ENCODE results near the gene CTNNA3.
"Not testable (repeated sequence)": the region's sequence is repeated elsewhere in the genome, so short reads cannot be mapped to it uniquely, and the experiment has no call there.

The CTNNA3 gene

GRCh38 chr10:67221939-67222494 lies 474.0 kb downstream of the CTNNA3 start:
- Histone ChIP-seq H3K27ac (ENCODE audit: insufficient read depth, low read length, poor library complexity, severe bottlenecking) (no peak overlapping the region), H3K27me3 (replicated peaks; ENCODE audit: control insufficient read depth, insufficient read depth, low read length, poor library complexity, severe bottlenecking) (no peaks in the 10 kb centered on the region), H3K9me3 (ENCODE audit: control insufficient read depth, low read length) (no peaks in the 10 kb centered on the region), H3K36me3 (ENCODE audit: control insufficient read depth, insufficient read depth, low read length) (no peaks in the 10 kb centered on the region), H3K4me1 (ENCODE audit: control insufficient read depth, insufficient read depth, low read length, poor library complexity, severe bottlenecking) (no peaks in the 10 kb centered on the region), H3K4me3 (ENCODE audit: insufficient read depth, low read depth, low read length, poor library complexity, severe bottlenecking) (no peak overlapping the region)
- DNase-seq, result no peak

- no peak for DNase-seq
- Histone ChIP-seq H3K4me1 (ENCODE audit: control insufficient read depth, insufficient read depth, low read length, poor library complexity, severe bottlenecking) (no peaks in the 10 kb centered on the region), H3K27ac (ENCODE audit: insufficient read depth, low read length, poor library complexity, severe bottlenecking) (no peak overlapping the region), H3K27me3 (replicated peaks; ENCODE audit: control insufficient read depth, insufficient read depth, low read length, poor library complexity, severe bottlenecking) (no peaks in the 10 kb centered on the region), H3K9me3 (ENCODE audit: control insufficient read depth, low read length) (no peaks in the 10 kb centered on the region), H3K36me3 (ENCODE audit: control insufficient read depth, insufficient read depth, low read length) (no peaks in the 10 kb centered on the region), H3K4me3 (ENCODE audit: insufficient read depth, low read depth, low read length, poor library complexity, severe bottlenecking) (no peak overlapping the region)
Measured at GRCh38 chr10:67211680-67212079, 484.3 kb downstream of the CTNNA3 start.

GRCh38 chr10:67207923-67208322 lies 488.1 kb downstream of the CTNNA3 start:
- H3K9me3 ChIP-seq (ENCODE audit: control insufficient read depth, low read length); DNase-seq; H3K27ac ChIP-seq (ENCODE audit: insufficient read depth, low read length, poor library complexity, severe bottlenecking); H3K36me3 ChIP-seq (ENCODE audit: control insufficient read depth, insufficient read depth, low read length); H3K27me3 ChIP-seq (replicated peaks; ENCODE audit: control insufficient read depth, insufficient read depth, low read length, poor library complexity, severe bottlenecking); H3K4me3 ChIP-seq (ENCODE audit: insufficient read depth, low read depth, low read length, poor library complexity, severe bottlenecking); H3K4me1 ChIP-seq (ENCODE audit: control insufficient read depth, insufficient read depth, low read length, poor library complexity, severe bottlenecking): not testable (repeated sequence)

GRCh38 chr10:67200913-67201564 lies 495.0 kb downstream of the CTNNA3 start:
- Histone ChIP-seq H3K36me3 (ENCODE audit: control insufficient read depth, insufficient read depth, low read length) (no peaks in the 10 kb centered on the region), H3K27ac (ENCODE audit: insufficient read depth, low read length, poor library complexity, severe bottlenecking) (no peak overlapping the region), H3K27me3 (replicated peaks; ENCODE audit: control insufficient read depth, insufficient read depth, low read length, poor library complexity, severe bottlenecking) (no peaks in the 10 kb centered on the region), H3K4me1 (ENCODE audit: control insufficient read depth, insufficient read depth, low read length, poor library complexity, severe bottlenecking) (no peaks in the 10 kb centered on the region), H3K4me3 (ENCODE audit: insufficient read depth, low read depth, low read length, poor library complexity, severe bottlenecking) (no peak overlapping the region), H3K9me3 (ENCODE audit: control insufficient read depth, low read length) (no peaks in the 10 kb centered on the region)
- DNase-seq, result no peak

GRCh38 chr10:67175354-67175753 lies 520.6 kb downstream of the CTNNA3 start:
- DNase-seq, result no peak
- H3K4me3 ChIP-seq (ENCODE audit: insufficient read depth, low read depth, low read length, poor library complexity, severe bottlenecking), result no peak overlapping the region
- H3K9me3 ChIP-seq (ENCODE audit: control insufficient read depth, low read length), result no peaks in the 10 kb centered on the region
- no peaks in the 10 kb centered on the region for H3K4me1 ChIP-seq (ENCODE audit: control insufficient read depth, insufficient read depth, low read length, poor library complexity, severe bottlenecking)
- no peak overlapping the region for H3K27ac ChIP-seq (ENCODE audit: insufficient read depth, low read length, poor library complexity, severe bottlenecking)
- no peaks in the 10 kb centered on the region for H3K36me3 ChIP-seq (ENCODE audit: control insufficient read depth, insufficient read depth, low read length)
- H3K27me3 ChIP-seq (replicated peaks; ENCODE audit: control insufficient read depth, insufficient read depth, low read length, poor library complexity, severe bottlenecking), result no peaks in the 10 kb centered on the region

GRCh38 chr10:67173787-67174186 lies 522.2 kb downstream of the CTNNA3 start:
- H3K9me3 ChIP-seq (ENCODE audit: control insufficient read depth, low read length), result no peaks in the 10 kb centered on the region
- no peaks in the 10 kb centered on the region for H3K36me3 ChIP-seq (ENCODE audit: control insufficient read depth, insufficient read depth, low read length)
- H3K4me1 ChIP-seq (ENCODE audit: control insufficient read depth, insufficient read depth, low read length, poor library complexity, severe bottlenecking), result no peaks in the 10 kb centered on the region
- no peak for DNase-seq
- H3K27ac ChIP-seq (ENCODE audit: insufficient read depth, low read length, poor library complexity, severe bottlenecking), result no peak overlapping the region
- H3K27me3 ChIP-seq (replicated peaks; ENCODE audit: control insufficient read depth, insufficient read depth, low read length, poor library complexity, severe bottlenecking), result no peaks in the 10 kb centered on the region
- H3K4me3 ChIP-seq (ENCODE audit: insufficient read depth, low read depth, low read length, poor library complexity, severe bottlenecking), result no peak overlapping the region

GRCh38 chr10:67171970-67172369 lies 524.0 kb downstream of the CTNNA3 start:
- no peak overlapping the region for H3K27ac ChIP-seq (ENCODE audit: insufficient read depth, low read length, poor library complexity, severe bottlenecking)
- H3K36me3 ChIP-seq (ENCODE audit: control insufficient read depth, insufficient read depth, low read length), result no peaks in the 10 kb centered on the region
- DNase-seq, result no peak
- H3K4me3 ChIP-seq (ENCODE audit: insufficient read depth, low read depth, low read length, poor library complexity, severe bottlenecking), result no peak overlapping the region
- H3K27me3 ChIP-seq (replicated peaks; ENCODE audit: control insufficient read depth, insufficient read depth, low read length, poor library complexity, severe bottlenecking), result no peaks in the 10 kb centered on the region
- no peaks in the 10 kb centered on the region for H3K9me3 ChIP-seq (ENCODE audit: control insufficient read depth, low read length)
- no peaks in the 10 kb centered on the region for H3K4me1 ChIP-seq (ENCODE audit: control insufficient read depth, insufficient read depth, low read length, poor library complexity, severe bottlenecking)

GRCh38 chr10:67156239-67156638 lies 539.8 kb downstream of the CTNNA3 start:
- no peaks in the 10 kb centered on the region for H3K36me3 ChIP-seq (ENCODE audit: control insufficient read depth, insufficient read depth, low read length)
- no peaks in the 10 kb centered on the region for H3K4me1 ChIP-seq (ENCODE audit: control insufficient read depth, insufficient read depth, low read length, poor library complexity, severe bottlenecking)
- no peak for DNase-seq
- no peaks in the 10 kb centered on the region for H3K27me3 ChIP-seq (replicated peaks; ENCODE audit: control insufficient read depth, insufficient read depth, low read length, poor library complexity, severe bottlenecking)
- no peak overlapping the region for H3K27ac ChIP-seq (ENCODE audit: insufficient read depth, low read length, poor library complexity, severe bottlenecking)
- H3K4me3 ChIP-seq (ENCODE audit: insufficient read depth, low read depth, low read length, poor library complexity, severe bottlenecking), result no peak overlapping the region
- H3K9me3 ChIP-seq (ENCODE audit: control insufficient read depth, low read length), result no peaks in the 10 kb centered on the region

- no peaks in the 10 kb centered on the region for H3K27me3 ChIP-seq (replicated peaks; ENCODE audit: control insufficient read depth, insufficient read depth, low read length, poor library complexity, severe bottlenecking)
- no peaks in the 10 kb centered on the region for H3K9me3 ChIP-seq (ENCODE audit: control insufficient read depth, low read length)
- no peak for DNase-seq
- H3K36me3 ChIP-seq (ENCODE audit: control insufficient read depth, insufficient read depth, low read length), result no peaks in the 10 kb centered on the region
- no peak overlapping the region for H3K27ac ChIP-seq (ENCODE audit: insufficient read depth, low read length, poor library complexity, severe bottlenecking)
- no peak overlapping the region for H3K4me3 ChIP-seq (ENCODE audit: insufficient read depth, low read depth, low read length, poor library complexity, severe bottlenecking)
- H3K4me1 ChIP-seq (ENCODE audit: control insufficient read depth, insufficient read depth, low read length, poor library complexity, severe bottlenecking), result no peaks in the 10 kb centered on the region
Measured at GRCh38 chr10:67151471-67151870, 544.5 kb downstream of the CTNNA3 start.

- Histone ChIP-seq H3K36me3 (ENCODE audit: control insufficient read depth, insufficient read depth, low read length) (no peaks in the 10 kb centered on the region), H3K27me3 (replicated peaks; ENCODE audit: control insufficient read depth, insufficient read depth, low read length, poor library complexity, severe bottlenecking) (no peaks in the 10 kb centered on the region), H3K4me3 (ENCODE audit: insufficient read depth, low read depth, low read length, poor library complexity, severe bottlenecking) (no peak overlapping the region), H3K4me1 (ENCODE audit: control insufficient read depth, insufficient read depth, low read length, poor library complexity, severe bottlenecking) (no peaks in the 10 kb centered on the region), H3K9me3 (ENCODE audit: control insufficient read depth, low read length) (no peaks in the 10 kb centered on the region), H3K27ac (ENCODE audit: insufficient read depth, low read length, poor library complexity, severe bottlenecking) (no peak overlapping the region)
- DNase-seq, result no peak
Measured at GRCh38 chr10:67144530-67144929, 551.5 kb downstream of the CTNNA3 start.
